HG03039 (cell line): ENCODE measurements around the gene RFX3.
A peak's percentile ranks its signal among the peaks of the same experiment; 100 is the strongest.

ENCODE experiments used
- ATAC-seq: cut with Tn5 transposase; IDR thresholded peaks from one replicate; pipeline ENCODE4 v1.9.1; 2021; ENCODE audit warnings: mild to moderate bottlenecking, moderate library complexity; ENCODE audit not compliant: unreplicated experiment

Gene RFX3

GRCh38 chr9:3240656-3241268 is 285.0 kb downstream of the RFX3 start:
- peak; percentile 81 for ATAC-seq

- no peak for ATAC-seq
Observed at GRCh38 chr9:3239240-3239639, 286.6 kb downstream of the RFX3 start.

- no peak for ATAC-seq
Observed at GRCh38 chr9:3238236-3238635, 287.6 kb downstream of the RFX3 start.

GRCh38 chr9:3237121-3237520 is 288.7 kb downstream of the RFX3 start:
- no peak for ATAC-seq

- no peak for ATAC-seq
Observed at GRCh38 chr9:3235497-3235896, 290.3 kb downstream of the RFX3 start.

- ATAC-seq, result no peak
Observed at GRCh38 chr9:3224931-3225330, 300.9 kb downstream of the RFX3 start.

- ATAC-seq, result no peak
Observed at GRCh38 chr9:3215658-3216057, 310.1 kb downstream of the RFX3 start.

GRCh38 chr9:3214741-3215140 is 311.1 kb downstream of the RFX3 start:
- no peak for ATAC-seq

- ATAC-seq, result no peak
Observed at GRCh38 chr9:3205421-3206095, 320.2 kb downstream of the RFX3 start.

- ATAC-seq, result no peak
Observed at GRCh38 chr9:3200331-3200774, 325.4 kb downstream of the RFX3 start.

GRCh38 chr9:3193791-3194190 is 332.0 kb downstream of the RFX3 start:
- ATAC-seq, result no peak

- ATAC-seq, result no peak
Observed at GRCh38 chr9:3191715-3192114, 334.1 kb downstream of the RFX3 start.

GRCh38 chr9:3189113-3189861 is 336.5 kb downstream of the RFX3 start:
- no peak for ATAC-seq

- ATAC-seq, result no peak
Observed at GRCh38 chr9:3186751-3187150, 339.1 kb downstream of the RFX3 start.

GRCh38 chr9:3181049-3181953 is 344.5 kb downstream of the RFX3 start:
- no peak for ATAC-seq

- no peak for ATAC-seq
Observed at GRCh38 chr9:3180696-3181048, 345.1 kb downstream of the RFX3 start.

GRCh38 chr9:3179711-3180110 is 346.1 kb downstream of the RFX3 start:
- ATAC-seq, result no peak

- ATAC-seq, result no peak
Observed at GRCh38 chr9:3177936-3178335, 347.9 kb downstream of the RFX3 start.

GRCh38 chr9:3177146-3177761 is 348.5 kb downstream of the RFX3 start:
- ATAC-seq, result no peak

- ATAC-seq, result no peak
Observed at GRCh38 chr9:3173374-3173773, 352.4 kb downstream of the RFX3 start.

GRCh38 chr9:3170819-3171218 is 355.0 kb downstream of the RFX3 start:
- no peak for ATAC-seq
